Endothelial cell of umbilical vein (primary cell): Measurements from ENCODE around the gene NUDCD3.

Experiments used
- MYC ChIP-seq: IDR thresholded peaks from one replicate; pipeline ENCODE4 v1.6.1; 2011; ENCODE audit warnings: mild to moderate bottlenecking, low read depth, low read length
- TF ChIP-seq, protein P1 (sequence below), 2 donors: IDR thresholded peaks; 1 replicate in 1 of 2; 2 replicates in 1 of 2; pipeline ENCODE4 v1.5.1; 2011; ENCODE audit warnings: low read length in 2 of 2, mild to moderate bottlenecking in 2 of 2, moderate library complexity in 2 of 2, control low read depth in 1 of 2, inconsistent platforms in 1 of 2, low read depth in 1 of 2; ENCODE audit not compliant: insufficient read depth in 1 of 2; ENCODE audit errors: extremely low read depth in 1 of 2

GRCh38 chr7:44398953-44399574 lies 91.4 kb downstream of the NUDCD3 start:
- no peak for TF ChIP-seq MYC
- TF ChIP-seq, protein P1, sequence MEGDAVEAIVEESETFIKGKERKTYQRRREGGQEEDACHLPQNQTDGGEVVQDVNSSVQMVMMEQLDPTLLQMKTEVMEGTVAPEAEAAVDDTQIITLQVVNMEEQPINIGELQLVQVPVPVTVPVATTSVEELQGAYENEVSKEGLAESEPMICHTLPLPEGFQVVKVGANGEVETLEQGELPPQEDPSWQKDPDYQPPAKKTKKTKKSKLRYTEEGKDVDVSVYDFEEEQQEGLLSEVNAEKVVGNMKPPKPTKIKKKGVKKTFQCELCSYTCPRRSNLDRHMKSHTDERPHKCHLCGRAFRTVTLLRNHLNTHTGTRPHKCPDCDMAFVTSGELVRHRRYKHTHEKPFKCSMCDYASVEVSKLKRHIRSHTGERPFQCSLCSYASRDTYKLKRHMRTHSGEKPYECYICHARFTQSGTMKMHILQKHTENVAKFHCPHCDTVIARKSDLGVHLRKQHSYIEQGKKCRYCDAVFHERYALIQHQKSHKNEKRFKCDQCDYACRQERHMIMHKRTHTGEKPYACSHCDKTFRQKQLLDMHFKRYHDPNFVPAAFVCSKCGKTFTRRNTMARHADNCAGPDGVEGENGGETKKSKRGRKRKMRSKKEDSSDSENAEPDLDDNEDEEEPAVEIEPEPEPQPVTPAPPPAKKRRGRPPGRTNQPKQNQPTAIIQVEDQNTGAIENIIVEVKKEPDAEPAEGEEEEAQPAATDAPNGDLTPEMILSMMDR (IDR thresholded peaks at IDR 0.05; ENCODE audit: extremely low read depth in 1 of 2, insufficient read depth in 1 of 2, low read depth in 1 of 2, low read length in 2 of 2): no peak
